Measurements from ENCODE around the gene IL31.

The IL31 gene

GRCh38 chr12:122202017-122202416, 28.0 kb upstream of the IL31 start:
- no peak overlapping the region for H3K23ac ChIP-seq (ENCODE audit: low read length in 2 of 2)
- H3K27me3 ChIP-seq (ENCODE audit: control insufficient read depth in 1 of 2, insufficient read depth in 1 of 2, low read length in 2 of 2), result peaks cover 12 to 64% of the 10 kb centered on the region in 2 experiments
- H3K79me1 ChIP-seq (replicated peaks; ENCODE audit: low read length, poor library complexity, severe bottlenecking), result no peaks in the 10 kb centered on the region
- H3K4ac ChIP-seq (ENCODE audit: low read depth in 1 of 2, low read length in 2 of 2), result no peak overlapping the region
- no peak overlapping the region for H3K4me3 ChIP-seq (ENCODE audit: insufficient read depth in 1 of 2, low read depth in 1 of 2, low read length in 2 of 2)
- H3K4me2 ChIP-seq (ENCODE audit: low read length, poor library complexity, severe bottlenecking), result no peak overlapping the region
- H2AFZ ChIP-seq (ENCODE audit: low read depth, low read length), result no peak overlapping the region
- DNase-seq, result no peak
- H3K9ac ChIP-seq (ENCODE audit: low read length), result no peak overlapping the region
- no peaks in the 10 kb centered on the region for H3K9me3 ChIP-seq (ENCODE audit: control insufficient read depth, low read length)
- no peak overlapping the region for H4K91ac ChIP-seq (ENCODE audit: low read length)
- no peak overlapping the region for H4K8ac ChIP-seq (ENCODE audit: low read length)
- H3K18ac ChIP-seq (ENCODE audit: low read depth in 1 of 2, low read length in 2 of 2), result no peak overlapping the region
- H3K4me1 ChIP-seq (ENCODE audit: control insufficient read depth, insufficient read depth, low read depth, low read length), result peaks cover 23% of the 10 kb centered on the region
- H2BK12ac ChIP-seq (ENCODE audit: low read length in 2 of 2), result no peak overlapping the region
- 98% methylated on average over 5 of the region's 6 CpGs for WGBS
- no peak overlapping the region for H2AK5ac ChIP-seq (ENCODE audit: low read length, severe bottlenecking)
- H3K27ac ChIP-seq (ENCODE audit: low read length, poor library complexity, severe bottlenecking), result no peak overlapping the region
- H3K36me3 ChIP-seq (ENCODE audit: control insufficient read depth in 1 of 2, insufficient read depth in 2 of 2, low read depth in 1 of 2, low read length in 2 of 2), result peaks cover 4 to 10% of the 10 kb centered on the region in 2 experiments
- H2BK5ac ChIP-seq (ENCODE audit: low read depth, low read length, poor library complexity, severe bottlenecking), result no peak overlapping the region
- no peak overlapping the region for H2BK15ac ChIP-seq (ENCODE audit: low read depth, poor library complexity, severe bottlenecking)
- H2BK120ac ChIP-seq (ENCODE audit: low read depth, low read length), result no peak overlapping the region
- H3K14ac ChIP-seq (ENCODE audit: low read length in 2 of 2), result no peak overlapping the region

- peaks cover 23% of the 10 kb centered on the region for H3K4me1 ChIP-seq (ENCODE audit: control insufficient read depth, insufficient read depth, low read depth, low read length)
- H2BK15ac ChIP-seq (ENCODE audit: low read depth, poor library complexity, severe bottlenecking), result no peak overlapping the region
- H4K91ac ChIP-seq (ENCODE audit: low read length), result no peak overlapping the region
- H3K23ac ChIP-seq (ENCODE audit: low read length in 2 of 2), result no peak overlapping the region
- H3K36me3 ChIP-seq (ENCODE audit: control insufficient read depth in 1 of 2, insufficient read depth in 2 of 2, low read depth in 1 of 2, low read length in 2 of 2), result peaks cover 0 to 4% of the 10 kb centered on the region in 2 experiments
- H2BK5ac ChIP-seq (ENCODE audit: low read depth, low read length, poor library complexity, severe bottlenecking), result no peak overlapping the region
- H3K27me3 ChIP-seq (ENCODE audit: control insufficient read depth in 1 of 2, insufficient read depth in 1 of 2, low read length in 2 of 2), result peaks cover 12 to 67% of the 10 kb centered on the region in 2 experiments
- H3K79me1 ChIP-seq (replicated peaks; ENCODE audit: low read length, poor library complexity, severe bottlenecking), result no peaks in the 10 kb centered on the region
- H4K8ac ChIP-seq (ENCODE audit: low read length), result no peak overlapping the region
- H3K18ac ChIP-seq (ENCODE audit: low read depth in 1 of 2, low read length in 2 of 2), result no peak overlapping the region
- DNase-seq, result no peak
- no peak overlapping the region for H3K14ac ChIP-seq (ENCODE audit: low read length in 2 of 2)
- no peak overlapping the region for H3K4ac ChIP-seq (ENCODE audit: low read depth in 1 of 2, low read length in 2 of 2)
- H3K27ac ChIP-seq (ENCODE audit: low read length, poor library complexity, severe bottlenecking), result no peak overlapping the region
- H3K4me2 ChIP-seq (ENCODE audit: low read length, poor library complexity, severe bottlenecking), result no peak overlapping the region
- 93% methylated on average over 5 of the region's 5 CpGs for WGBS
- H2AFZ ChIP-seq (ENCODE audit: low read depth, low read length), result no peak overlapping the region
- H3K4me3 ChIP-seq (ENCODE audit: insufficient read depth in 1 of 2, low read depth in 1 of 2, low read length in 2 of 2), result no peak overlapping the region
- H2AK5ac ChIP-seq (ENCODE audit: low read length, severe bottlenecking), result no peak overlapping the region
- no peak overlapping the region for H2BK12ac ChIP-seq (ENCODE audit: low read length in 2 of 2)
- no peak overlapping the region for H3K9ac ChIP-seq (ENCODE audit: low read length)
- no peak overlapping the region for H2BK120ac ChIP-seq (ENCODE audit: low read depth, low read length)
- peaks cover under 1% of the 10 kb centered on the region for H3K9me3 ChIP-seq (ENCODE audit: control insufficient read depth, low read length)
Observed at GRCh38 chr12:122201381-122201780, 27.4 kb upstream of the IL31 start.

- H4K91ac ChIP-seq (ENCODE audit: low read length), result peak overlapping the region; percentile 35
- H3K23ac ChIP-seq (ENCODE audit: low read length in 2 of 2), result no peak overlapping the region
- H3K27me3 ChIP-seq (ENCODE audit: control insufficient read depth in 1 of 2, insufficient read depth in 1 of 2, low read length in 2 of 2), result peaks cover 12 to 65% of the 10 kb centered on the region in 2 experiments
- no peak overlapping the region for H2BK5ac ChIP-seq (ENCODE audit: low read depth, low read length, poor library complexity, severe bottlenecking)
- H2BK15ac ChIP-seq (ENCODE audit: low read depth, poor library complexity, severe bottlenecking), result no peak overlapping the region
- no peak overlapping the region for H3K27ac ChIP-seq (ENCODE audit: low read length, poor library complexity, severe bottlenecking)
- no peaks in the 10 kb centered on the region for H3K79me1 ChIP-seq (replicated peaks; ENCODE audit: low read length, poor library complexity, severe bottlenecking)
- DNase-seq, result no peak
- no peaks in the 10 kb centered on the region for H3K36me3 ChIP-seq (ENCODE audit: control insufficient read depth in 1 of 2, insufficient read depth in 2 of 2, low read depth in 1 of 2, low read length in 2 of 2)
- no peak overlapping the region for H2AK5ac ChIP-seq (ENCODE audit: low read length, severe bottlenecking)
- 78% methylated on average over 17 of the region's 24 CpGs for WGBS
- H3K18ac ChIP-seq (ENCODE audit: low read depth in 1 of 2, low read length in 2 of 2), result no peak overlapping the region
- peaks cover 23% of the 10 kb centered on the region for H3K4me1 ChIP-seq (ENCODE audit: control insufficient read depth, insufficient read depth, low read depth, low read length)
- no peak overlapping the region for H3K4me2 ChIP-seq (ENCODE audit: low read length, poor library complexity, severe bottlenecking)
- no peak overlapping the region for H2AFZ ChIP-seq (ENCODE audit: low read depth, low read length)
- H2BK120ac ChIP-seq (ENCODE audit: low read depth, low read length), result no peak overlapping the region
- H3K9me3 ChIP-seq (ENCODE audit: control insufficient read depth, low read length), result peaks cover 8% of the 10 kb centered on the region
- H4K8ac ChIP-seq (ENCODE audit: low read length), result no peak overlapping the region
- H3K9ac ChIP-seq (ENCODE audit: low read length), result no peak overlapping the region
- H3K4me3 ChIP-seq (ENCODE audit: insufficient read depth in 1 of 2, low read depth in 1 of 2, low read length in 2 of 2), result peak overlapping the region in 1 of 2 experiments; percentile 22
- H3K14ac ChIP-seq (ENCODE audit: low read length in 2 of 2), result no peak overlapping the region
- H2BK12ac ChIP-seq (ENCODE audit: low read length in 2 of 2), result no peak overlapping the region
- no peak overlapping the region for H3K4ac ChIP-seq (ENCODE audit: low read depth in 1 of 2, low read length in 2 of 2)
Observed at GRCh38 chr12:122200541-122201175, 26.6 kb upstream of the IL31 start.

GRCh38 chr12:122199484-122200355, 25.7 kb upstream of the IL31 start:
- Histone ChIP-seq H3K4ac (ENCODE audit: low read depth in 1 of 2, low read length in 2 of 2) (no peak overlapping the region), H2BK5ac (ENCODE audit: low read depth, low read length, poor library complexity, severe bottlenecking) (no peak overlapping the region), H3K18ac (ENCODE audit: low read depth in 1 of 2, low read length in 2 of 2) (no peak overlapping the region), H3K27ac (ENCODE audit: low read length, poor library complexity, severe bottlenecking) (no peak overlapping the region), H2BK15ac (ENCODE audit: low read depth, poor library complexity, severe bottlenecking) (no peak overlapping the region), H3K9ac (ENCODE audit: low read length) (no peak overlapping the region), H2BK120ac (ENCODE audit: low read depth, low read length) (no peak overlapping the region), H4K8ac (ENCODE audit: low read length) (no peak overlapping the region), H3K4me3 (ENCODE audit: insufficient read depth in 1 of 2, low read depth in 1 of 2, low read length in 2 of 2) (no peak overlapping the region), H2AFZ (ENCODE audit: low read depth, low read length) (no peak overlapping the region), H3K9me3 (ENCODE audit: control insufficient read depth, low read length) (peaks cover 14% of the 10 kb centered on the region), H3K4me1 (ENCODE audit: control insufficient read depth, insufficient read depth, low read depth, low read length) (peaks cover 20% of the 10 kb centered on the region), H3K14ac (ENCODE audit: low read length in 2 of 2) (no peak overlapping the region), H3K36me3 (ENCODE audit: control insufficient read depth in 1 of 2, insufficient read depth in 2 of 2, low read depth in 1 of 2, low read length in 2 of 2) (no peaks in the 10 kb centered on the region), H3K27me3 (ENCODE audit: control insufficient read depth in 1 of 2, insufficient read depth in 1 of 2, low read length in 2 of 2) (peaks cover 3 to 56% of the 10 kb centered on the region in 2 experiments), H3K79me1 (replicated peaks; ENCODE audit: low read length, poor library complexity, severe bottlenecking) (no peaks in the 10 kb centered on the region), H4K91ac (ENCODE audit: low read length) (no peak overlapping the region), H2BK12ac (ENCODE audit: low read length in 2 of 2) (no peak overlapping the region), H2AK5ac (ENCODE audit: low read length, severe bottlenecking) (no peak overlapping the region), H3K23ac (ENCODE audit: low read length in 2 of 2) (no peak overlapping the region), H3K4me2 (ENCODE audit: low read length, poor library complexity, severe bottlenecking) (no peak overlapping the region)
- no peak for DNase-seq
- 91% methylated on average over 29 of the region's 29 CpGs for WGBS
